CD14-positive monocyte (primary cell): ENCODE data around the gene FOXE3. TPM values are rescaled to one million over a fixed set of nuclear protein-coding genes. Genes with fewer than 3 reads are reported as not detected.

Source experiments
- DNase-seq, 3 donors: peaks; one replicate each; pipeline ENCODE4 v3.0.0-alpha.2; 2011 to 2022
- H2AFZ ChIP-seq: 2 replicates; pipeline ENCODE4 v1.6.0; 2012; ENCODE audit warnings: mild to moderate bottlenecking, low read depth, low read length, inconsistent platforms; ENCODE audit not compliant: insufficient read depth, poor library complexity, severe bottlenecking
- H3K27ac ChIP-seq, 2 donors: 1 replicate in 1 of 2; 2 replicates in 1 of 2; pipeline ENCODE4 v1.5.1; 2012 to 2013; ENCODE audit warnings: low read length in 2 of 2, control low read depth in 1 of 2, inconsistent platforms in 1 of 2, low read depth in 1 of 2, mild to moderate bottlenecking in 1 of 2
- H3K27me3 ChIP-seq, 2 donors: one replicate each; pipeline versions ENCODE4 v1.6.0 to v1.6.1; 2011 to 2013; ENCODE audit warnings: low read length in 2 of 2; ENCODE audit not compliant: control insufficient read depth in 2 of 2, insufficient read depth in 2 of 2
- H3K36me3 ChIP-seq, 2 donors: replicated peaks in 1 of 2; 1 replicate in 1 of 2; 2 replicates in 1 of 2; pipeline versions ENCODE4 v1.5.1 to v1.6.1; 2012 to 2013; ENCODE audit warnings: low read length in 2 of 2, control low read depth in 1 of 2, inconsistent platforms in 1 of 2, mild to moderate bottlenecking in 1 of 2; ENCODE audit not compliant: insufficient read depth in 2 of 2, control insufficient read depth in 1 of 2
- H3K4me1 ChIP-seq, 2 donors: 1 replicate in 1 of 2; 2 replicates in 1 of 2; pipeline versions ENCODE4 v1.5.1 to v1.6.1; 2012 to 2013; ENCODE audit warnings: low read length in 2 of 2, control low read depth in 1 of 2, inconsistent platforms in 1 of 2, mild to moderate bottlenecking in 1 of 2, moderate library complexity in 1 of 2; ENCODE audit not compliant: insufficient read depth in 2 of 2, control insufficient read depth in 1 of 2
- H3K4me2 ChIP-seq: replicated peaks from 2 replicates; pipeline ENCODE3; 2012; ENCODE audit warnings: low read length, moderate library complexity, mild to moderate bottlenecking; ENCODE audit not compliant: poor library complexity, severe bottlenecking; ENCODE audit errors: extremely low read depth
- H3K4me3 ChIP-seq, 3 experiments: fragments of 200-600 bp in 1 of 3; sonication (generic) in 1 of 3; replicated peaks in 1 of 3; 1 replicate in 2 of 3; 2 replicates in 1 of 3; pipeline ENCODE4 v1.5.1; 2011 to 2013; ENCODE audit warnings: low read length in 3 of 3, mild to moderate bottlenecking in 3 of 3, control low read depth in 2 of 3, low read depth in 2 of 3, inconsistent platforms in 1 of 3, moderate library complexity in 1 of 3
- H3K79me2 ChIP-seq: 2 replicates; pipeline ENCODE4 v1.6.0; 2012; ENCODE audit warnings: mild to moderate bottlenecking, control low read depth, inconsistent platforms, low read length, moderate library complexity; ENCODE audit not compliant: insufficient read depth
- H3K9ac ChIP-seq: 2 replicates; pipeline ENCODE4 v1.6.0; 2017; ENCODE audit warnings: low read length, mild to moderate bottlenecking; ENCODE audit not compliant: insufficient read depth, poor library complexity, severe bottlenecking
- H3K9me3 ChIP-seq, 2 donors: replicated peaks in 1 of 2; 1 replicate in 1 of 2; 2 replicates in 1 of 2; pipeline versions ENCODE4 v1.5.1 to v1.6.1; 2012 to 2013; ENCODE audit warnings: low read length in 2 of 2, control low read depth in 1 of 2; ENCODE audit not compliant: control insufficient read depth in 1 of 2, insufficient read depth in 1 of 2
- H4K20me1 ChIP-seq: 2 replicates; pipeline ENCODE4 v1.6.0; 2012; ENCODE audit warnings: mild to moderate bottlenecking, low read length, control low read depth, moderate library complexity; ENCODE audit not compliant: insufficient read depth
- H3K27ac Mint-ChIP-seq, 7 donors: one replicate each; pipeline ENCODE4 v1.8.0; 2020; ENCODE audit warnings: mild to moderate bottlenecking in 7 of 7, mixed read lengths in 7 of 7, moderate library complexity in 6 of 7, inconsistent platforms in 2 of 7
- H3K27me3 Mint-ChIP-seq, 3 donors: one replicate each; pipeline ENCODE4 v1.8.0; 2021 to 2022; ENCODE audit warnings: low read depth in 3 of 3, mild to moderate bottlenecking in 3 of 3, mixed read lengths in 3 of 3, moderate library complexity in 3 of 3, inconsistent platforms in 1 of 3
- H3K36me3 Mint-ChIP-seq, 2 donors: one replicate each; pipeline ENCODE4 v1.8.0; 2020; ENCODE audit warnings: mixed read lengths in 2 of 2, inconsistent platforms in 1 of 2, mild to moderate bottlenecking in 1 of 2
- H3K4me1 Mint-ChIP-seq: one replicate; pipeline ENCODE4 v1.8.0; 2020; ENCODE audit warnings: mild to moderate bottlenecking, mixed read lengths
- H3K4me3 Mint-ChIP-seq, 2 donors: one replicate each; pipeline ENCODE4 v1.8.0; 2020; ENCODE audit warnings: mild to moderate bottlenecking in 2 of 2, mixed read lengths in 2 of 2, moderate library complexity in 1 of 2
- H3K9me3 Mint-ChIP-seq, 7 donors: one replicate each; pipeline ENCODE4 v1.8.0; 2020 to 2022; ENCODE audit warnings: mixed read lengths in 7 of 7, mild to moderate bottlenecking in 6 of 7, moderate library complexity in 6 of 7, inconsistent platforms in 2 of 7
- WGBS: methylation state at CpG from one replicate; pipeline ENCODE4 v1.1.5; 2013; ENCODE audit warnings: missing lambda C conversion rate; ENCODE audit not compliant: insufficient coverage; 5-methylcytosine and 5-hydroxymethylcytosine counted together
- intact Hi-C, 2 donors: fragments of 100-400 bp; cut with micrococcal nuclease; formaldehyde crosslinking; loops; one replicate each; pipeline versions ENCODE4 v1.15.0 to v1.15.1; 2023
- polyA plus RNA-seq, 3 donors: library from polyadenylated mRNA; depleted of rRNA in 1 of 3; unstranded in 2 of 3; stranded (reverse) in 1 of 3; fragments of 300-500 nt in 2 of 3; fragments of >200 nt in 1 of 3; fragmentation: Illumina TruSeq in 2 of 3; gene quantifications; 1 replicate in 2 of 3; 2 replicates in 1 of 3; pipeline ENCODE4 v1.2.3, GENCODE V29; 2012 to 2021
- TF ChIP-seq, protein P1 (sequence below): fragments of 200-600 bp; IDR thresholded peaks from one replicate; pipeline ENCODE4 v1.8.0; 2022; ENCODE audit warnings: antibody characterized with exemption, mild to moderate bottlenecking

FOXE3 gene
- polyA plus RNA-seq, 3 donors: not detected

DNA sequence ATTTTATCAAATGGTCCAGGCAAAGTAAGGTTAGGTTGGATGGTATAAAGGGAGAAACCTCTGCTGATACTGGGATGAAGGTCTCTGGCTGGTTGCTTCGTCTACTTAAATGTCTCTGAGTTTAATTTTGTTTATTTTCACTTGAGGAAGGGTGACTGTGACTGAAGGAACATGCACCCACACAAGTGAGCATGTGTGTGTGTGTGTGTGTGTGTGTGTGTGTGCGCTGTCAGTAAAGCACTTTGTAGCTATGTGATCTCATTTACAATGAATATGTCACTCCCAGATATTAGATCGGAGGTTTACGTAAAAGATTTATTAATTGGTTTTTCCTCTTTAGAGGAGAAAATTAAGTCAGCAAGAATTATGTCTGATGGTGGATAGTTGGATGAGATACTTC lies 26.1 kb downstream of the FOXE3 start:
- Histone ChIP-seq H3K4me3 (no peak overlapping the region), H3K4me2 (no peak overlapping the region), H3K9me3 (peaks cover 0 to 47% of the 10 kb centered on the region in 2 donors), H3K4me1 (peaks cover 13 to 36% of the 10 kb centered on the region in 2 donors), H3K27me3 (peaks cover 78 to 83% of the 10 kb centered on the region in 2 donors), H2AFZ (no peak overlapping the region), H3K9ac (no peak overlapping the region), H3K27ac (no peak overlapping the region), H3K79me2 (no peaks in the 10 kb centered on the region), H3K36me3 (no peaks in the 10 kb centered on the region), H4K20me1 (no peaks in the 10 kb centered on the region)
- Mint-ChIP-seq H3K4me1 (peaks cover 27% of the 10 kb centered on the region), H3K9me3 (peaks cover 0 to 33% (median 28%) of the 10 kb centered on the region in 7 donors), H3K27me3 (peaks cover 3 to 11% (median 3%) of the 10 kb centered on the region in 3 donors), H3K27ac (no peak overlapping the region), H3K36me3 (peaks cover 11 to 16% of the 10 kb centered on the region in 2 donors), H3K4me3 (no peak overlapping the region)
- intact Hi-C loops: no loop called here
- DNase-seq: no peak
- 57% methylated on average over 1 of the region's 4 CpGs for WGBS
- TF ChIP-seq, protein P1, sequence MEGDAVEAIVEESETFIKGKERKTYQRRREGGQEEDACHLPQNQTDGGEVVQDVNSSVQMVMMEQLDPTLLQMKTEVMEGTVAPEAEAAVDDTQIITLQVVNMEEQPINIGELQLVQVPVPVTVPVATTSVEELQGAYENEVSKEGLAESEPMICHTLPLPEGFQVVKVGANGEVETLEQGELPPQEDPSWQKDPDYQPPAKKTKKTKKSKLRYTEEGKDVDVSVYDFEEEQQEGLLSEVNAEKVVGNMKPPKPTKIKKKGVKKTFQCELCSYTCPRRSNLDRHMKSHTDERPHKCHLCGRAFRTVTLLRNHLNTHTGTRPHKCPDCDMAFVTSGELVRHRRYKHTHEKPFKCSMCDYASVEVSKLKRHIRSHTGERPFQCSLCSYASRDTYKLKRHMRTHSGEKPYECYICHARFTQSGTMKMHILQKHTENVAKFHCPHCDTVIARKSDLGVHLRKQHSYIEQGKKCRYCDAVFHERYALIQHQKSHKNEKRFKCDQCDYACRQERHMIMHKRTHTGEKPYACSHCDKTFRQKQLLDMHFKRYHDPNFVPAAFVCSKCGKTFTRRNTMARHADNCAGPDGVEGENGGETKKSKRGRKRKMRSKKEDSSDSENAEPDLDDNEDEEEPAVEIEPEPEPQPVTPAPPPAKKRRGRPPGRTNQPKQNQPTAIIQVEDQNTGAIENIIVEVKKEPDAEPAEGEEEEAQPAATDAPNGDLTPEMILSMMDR: no peak

DNA sequence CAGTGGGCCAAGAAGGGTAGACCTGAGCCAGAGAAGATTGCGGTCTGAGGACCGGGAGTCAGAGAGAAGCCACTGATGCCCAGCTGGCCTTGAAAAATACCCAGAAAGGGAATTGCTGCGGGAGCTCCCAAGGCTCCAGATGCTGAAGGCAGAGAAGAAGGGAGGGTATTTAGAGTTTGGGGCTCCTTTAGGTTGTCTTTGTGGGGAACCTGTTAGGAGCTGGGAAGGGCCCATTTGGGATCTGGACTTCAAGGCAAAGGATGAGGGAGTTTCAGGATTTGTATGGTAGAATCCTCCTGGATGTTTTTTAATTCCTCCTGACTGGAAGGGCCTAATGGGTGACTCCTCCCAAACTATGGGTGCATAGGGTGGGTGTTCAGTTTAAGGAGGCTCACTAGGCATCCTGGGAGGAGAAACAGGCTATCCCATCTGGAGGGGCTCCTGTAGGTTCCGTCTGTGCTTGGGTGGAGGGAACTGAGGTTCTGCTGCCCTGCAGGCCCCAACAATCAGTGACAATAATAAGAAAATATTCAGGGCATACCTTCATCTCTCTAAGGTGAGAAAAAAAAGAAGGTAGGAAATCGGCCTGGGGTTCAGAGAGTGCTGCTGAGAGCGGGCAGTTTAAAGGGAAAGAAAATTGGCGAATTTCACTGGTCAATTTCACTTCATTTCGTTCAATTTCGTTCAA lies 26.9 kb downstream of the FOXE3 start:
- H3K27me3 ChIP-seq: peaks cover 84 to 91% of the 10 kb centered on the region in 2 donors
- no peak overlapping the region for H3K9ac ChIP-seq
- intact Hi-C loops: no loop called here
- no peak overlapping the region for H3K4me3 ChIP-seq
- TF ChIP-seq, protein P1: no peak
- no peaks in the 10 kb centered on the region for H4K20me1 ChIP-seq
- DNase-seq: no peak
- H3K4me1 ChIP-seq: peaks cover 13 to 32% of the 10 kb centered on the region in 2 donors
- H3K27ac ChIP-seq: no peak overlapping the region
- H3K79me2 ChIP-seq: no peaks in the 10 kb centered on the region
- H3K36me3 ChIP-seq: no peaks in the 10 kb centered on the region
- H3K36me3 Mint-ChIP-seq: peaks cover 11 to 16% of the 10 kb centered on the region in 2 donors
- no peak overlapping the region for H3K4me3 Mint-ChIP-seq
- peaks cover 0 to 33% (median 28%) of the 10 kb centered on the region in 7 donors for H3K9me3 Mint-ChIP-seq
- H3K4me1 Mint-ChIP-seq: peaks cover 27% of the 10 kb centered on the region
- H3K27ac Mint-ChIP-seq: no peak overlapping the region
- H3K4me2 ChIP-seq: no peak overlapping the region
- H3K9me3 ChIP-seq: peaks cover 0 to 52% of the 10 kb centered on the region in 2 donors
- peaks cover 5 to 10% (median 6%) of the 10 kb centered on the region in 3 donors for H3K27me3 Mint-ChIP-seq
- 67% methylated on average over 3 of the region's 9 CpGs for WGBS
- H2AFZ ChIP-seq: no peak overlapping the region
